Epithelial cell of alveolus of lung (primary cell): ENCODE data around the gene LIMS2. TPM values are rescaled to one million over a fixed set of nuclear protein-coding genes. Genes with fewer than 3 reads are reported as not detected.

Experiments used
- total RNA-seq: library from RNA; depleted of rRNA; stranded (reverse); fragments of >200 nt; gene quantifications from 2 replicates; pipeline ENCODE4 v1.2.1, GENCODE V29; 2015

LIMS2 gene
- 1.3 TPM in 1 of 2 replicates, not detected in the other for total RNA-seq

GRCh38 chr2:127675331-127676261, at the start of gene LIMS2:
LIMS2 (minus strand) TSS chr2:127675530; CDS start chr2:127675024, 506 bp downstream.

GRCh38 chr2:127701193-127701650, 25.9 kb upstream of the LIMS2 start, which contains the start of gene SFT2D3:
SFT2D3 (plus strand) TSS chr2:127701497; CDS start chr2:127701529, 32 bp downstream.

GRCh38 chr2:127645395-127646291, 29.7 kb downstream of the LIMS2 start, which contains the start of gene GPR17:
GPR17 (plus strand) TSS chr2:127646153; CDS start chr2:127650736, 4,583 bp downstream.

Other genes starting within 250 kb of the LIMS2 start
- gene IWS1, start 149.0 kb downstream of the LIMS2 start, total RNA-seq = 23.8 and 24.0 TPM in 2 replicates
- gene MYO7B, start 139.8 kb downstream of the LIMS2 start, total RNA-seq = 0.24 TPM in 1 of 2 replicates, not detected in the other
- gene GPR17, start 29.4 kb downstream of the LIMS2 start, total RNA-seq = not detected in 2 replicates
- 4.8 and 8.5 TPM in 2 replicates for gene SFT2D3, start 26.0 kb upstream of the LIMS2 start, total RNA-seq
- 16.3 and 26.9 TPM in 2 replicates for gene WDR33, start 135.6 kb upstream of the LIMS2 start, total RNA-seq
- gene POLR2D, start 182.6 kb upstream of the LIMS2 start, total RNA-seq = 11.2 and 17.6 TPM in 2 replicates
- 12.7 and 16.9 TPM in 2 replicates for gene AMMECR1L, start 210.4 kb upstream of the LIMS2 start, total RNA-seq